GM12864 (cell line): ENCODE results near the gene PELI2.

ENCODE experiments used
- DNase-seq: peaks from one replicate; pipeline ENCODE4 v3.0.0-alpha.2; 2011; ENCODE audit warnings: low read depth
- H3K4me3 ChIP-seq: 2 replicates; pipeline ENCODE4 v1.5.1; 2011; ENCODE audit warnings: mild to moderate bottlenecking, low read depth, low read length, control low read depth
- CTCF ChIP-seq: IDR thresholded peaks from 2 replicates; pipeline ENCODE4 v1.5.1; 2011; ENCODE audit warnings: low read depth, mild to moderate bottlenecking, moderate library complexity, low read length, control low read depth, inconsistent platforms; ENCODE audit errors: missing control alignments

PELI2 gene

GRCh38 chr14:56137849-56138248 lies 19.6 kb downstream of the PELI2 start:
- no peak for DNase-seq
- no peak overlapping the region for H3K4me3 ChIP-seq
- no peak for TF ChIP-seq CTCF

GRCh38 chr14:56138928-56139327 lies 20.7 kb downstream of the PELI2 start:
- no peak for TF ChIP-seq CTCF
- DNase-seq = no peak
- H3K4me3 ChIP-seq = no peak overlapping the region

GRCh38 chr14:56142314-56142713 lies 24.1 kb downstream of the PELI2 start:
- DNase-seq = no peak
- no peak overlapping the region for H3K4me3 ChIP-seq
- no peak for TF ChIP-seq CTCF

- DNase-seq = no peak
- no peak for TF ChIP-seq CTCF
- H3K4me3 ChIP-seq = no peak overlapping the region
These were observed 24.8 kb downstream of the PELI2 start for GRCh38 chr14:56143025-56143424.

- DNase-seq = no peak
- TF ChIP-seq CTCF = no peak
- no peak overlapping the region for H3K4me3 ChIP-seq
These were observed 26.0 kb downstream of the PELI2 start for GRCh38 chr14:56144176-56144575.

GRCh38 chr14:56145181-56145769 lies 27.1 kb downstream of the PELI2 start:
- no peak for TF ChIP-seq CTCF
- DNase-seq = no peak
- H3K4me3 ChIP-seq = no peak overlapping the region

GRCh38 chr14:56145965-56146364 lies 27.8 kb downstream of the PELI2 start:
- TF ChIP-seq CTCF = no peak
- H3K4me3 ChIP-seq = no peak overlapping the region
- no peak for DNase-seq
